HL-60 (cell line): ENCODE data around the gene AGL.

Experiments used
- DNase-seq, 2 experiments: peaks; one replicate each; pipeline ENCODE4 v3.0.0-alpha.2; 2010 to 2020; ENCODE audit warnings: low read depth in 1 of 2, low spot score in 1 of 2
- H3K27ac ChIP-seq: fragments of 250-450 bp; sonication (Bioruptor Pico); replicated peaks from 2 replicates; pipeline ENCODE4 v1.5.1; 2020; ENCODE audit warnings: mild to moderate bottlenecking, moderate library complexity
- H3K27me3 ChIP-seq: fragments of 250-450 bp; sonication (Bioruptor Pico); 2 replicates; pipeline ENCODE4 v1.5.1; 2021; ENCODE audit warnings: mild to moderate bottlenecking, moderate library complexity; ENCODE audit not compliant: insufficient read depth, poor library complexity, severe bottlenecking
- H3K4me3 ChIP-seq: replicated peaks from 2 replicates; pipeline ENCODE4 v1.5.1; 2011; ENCODE audit warnings: mild to moderate bottlenecking, control low read depth, low read length; ENCODE audit not compliant: insufficient read depth
- CTCF ChIP-seq: IDR thresholded peaks from one replicate; pipeline ENCODE4 v1.5.1; 2011; ENCODE audit warnings: low read length, control low read depth, inconsistent platforms; ENCODE audit not compliant: insufficient read depth
- GABPA ChIP-seq: IDR thresholded peaks from 2 replicates; pipeline ENCODE4 v1.6.1; 2012; ENCODE audit warnings: low read depth
- POLR2AphosphoS5 ChIP-seq: IDR thresholded peaks from 2 replicates; pipeline ENCODE4 v1.6.1; 2012; ENCODE audit warnings: low read depth
- SPI1 ChIP-seq: IDR thresholded peaks from 2 replicates; pipeline ENCODE4 v1.6.1; 2012; ENCODE audit warnings: low read depth, mild to moderate bottlenecking, borderline replicate concordance
- TF ChIP-seq, protein P1 (sequence below): IDR thresholded peaks from 2 replicates; pipeline ENCODE4 v1.6.1; 2012; ENCODE audit warnings: low read depth; ENCODE audit not compliant: insufficient replicate concordance

The AGL gene

DNA sequence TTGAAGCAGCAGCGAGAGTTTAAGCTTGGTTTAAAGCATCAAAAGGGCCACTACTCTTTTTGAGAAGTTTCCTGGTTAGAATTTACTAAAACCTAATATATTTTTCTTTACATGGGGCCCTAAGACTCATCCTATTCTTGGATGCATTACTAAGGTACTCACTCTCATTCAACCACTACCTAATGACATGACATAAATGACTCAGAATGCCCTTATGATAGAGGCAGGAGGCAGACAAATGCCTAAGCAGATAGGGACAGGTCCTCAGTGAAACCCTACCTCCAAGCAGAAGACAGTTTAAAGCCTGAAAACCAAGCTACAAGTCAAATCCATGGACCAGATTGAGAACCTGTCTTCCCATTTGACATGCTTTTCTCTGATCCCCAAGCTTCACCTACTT is 85.4 kb downstream of the AGL start:
- no peaks in the 10 kb centered on the region for H3K27me3 ChIP-seq
- no peak overlapping the region for H3K4me3 ChIP-seq
- no peak for DNase-seq
- TF ChIP-seq, protein P1, sequence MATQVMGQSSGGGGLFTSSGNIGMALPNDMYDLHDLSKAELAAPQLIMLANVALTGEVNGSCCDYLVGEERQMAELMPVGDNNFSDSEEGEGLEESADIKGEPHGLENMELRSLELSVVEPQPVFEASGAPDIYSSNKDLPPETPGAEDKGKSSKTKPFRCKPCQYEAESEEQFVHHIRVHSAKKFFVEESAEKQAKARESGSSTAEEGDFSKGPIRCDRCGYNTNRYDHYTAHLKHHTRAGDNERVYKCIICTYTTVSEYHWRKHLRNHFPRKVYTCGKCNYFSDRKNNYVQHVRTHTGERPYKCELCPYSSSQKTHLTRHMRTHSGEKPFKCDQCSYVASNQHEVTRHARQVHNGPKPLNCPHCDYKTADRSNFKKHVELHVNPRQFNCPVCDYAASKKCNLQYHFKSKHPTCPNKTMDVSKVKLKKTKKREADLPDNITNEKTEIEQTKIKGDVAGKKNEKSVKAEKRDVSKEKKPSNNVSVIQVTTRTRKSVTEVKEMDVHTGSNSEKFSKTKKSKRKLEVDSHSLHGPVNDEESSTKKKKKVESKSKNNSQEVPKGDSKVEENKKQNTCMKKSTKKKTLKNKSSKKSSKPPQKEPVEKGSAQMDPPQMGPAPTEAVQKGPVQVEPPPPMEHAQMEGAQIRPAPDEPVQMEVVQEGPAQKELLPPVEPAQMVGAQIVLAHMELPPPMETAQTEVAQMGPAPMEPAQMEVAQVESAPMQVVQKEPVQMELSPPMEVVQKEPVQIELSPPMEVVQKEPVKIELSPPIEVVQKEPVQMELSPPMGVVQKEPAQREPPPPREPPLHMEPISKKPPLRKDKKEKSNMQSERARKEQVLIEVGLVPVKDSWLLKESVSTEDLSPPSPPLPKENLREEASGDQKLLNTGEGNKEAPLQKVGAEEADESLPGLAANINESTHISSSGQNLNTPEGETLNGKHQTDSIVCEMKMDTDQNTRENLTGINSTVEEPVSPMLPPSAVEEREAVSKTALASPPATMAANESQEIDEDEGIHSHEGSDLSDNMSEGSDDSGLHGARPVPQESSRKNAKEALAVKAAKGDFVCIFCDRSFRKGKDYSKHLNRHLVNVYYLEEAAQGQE = no peak
- TF ChIP-seq GABPA (no peak), CTCF (no peak), SPI1 (no peak), POLR2AphosphoS5 (no peak)
- H3K27ac ChIP-seq = no peak overlapping the region

DNA sequence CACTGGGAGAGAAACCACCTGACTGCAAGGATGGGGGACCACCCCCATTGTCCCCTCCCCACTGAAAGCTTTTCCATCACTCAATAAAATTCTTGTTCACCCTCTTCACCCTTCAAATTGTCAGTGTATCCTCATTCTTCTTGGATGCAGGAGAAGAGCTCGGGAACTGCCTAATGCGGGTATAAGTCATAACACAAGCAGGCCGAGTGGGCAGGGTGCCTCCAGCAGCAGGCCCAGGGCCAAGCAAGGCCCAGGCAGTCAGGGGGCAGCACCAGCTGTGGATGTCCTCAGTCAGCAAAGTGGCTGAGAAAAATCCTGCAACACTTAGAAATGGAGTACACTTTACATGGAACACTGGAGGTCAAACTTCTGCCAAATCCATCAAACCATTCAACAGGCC is 85.9 kb downstream of the AGL start:
- no peak for TF ChIP-seq POLR2AphosphoS5
- no peak for TF ChIP-seq CTCF
- no peak for TF ChIP-seq SPI1
- TF ChIP-seq GABPA = no peak
- TF ChIP-seq, protein P1 = no peak
- no peak for DNase-seq
- Histone ChIP-seq H3K27ac (no peak overlapping the region), H3K4me3 (no peak overlapping the region), H3K27me3 (no peaks in the 10 kb centered on the region)

DNA sequence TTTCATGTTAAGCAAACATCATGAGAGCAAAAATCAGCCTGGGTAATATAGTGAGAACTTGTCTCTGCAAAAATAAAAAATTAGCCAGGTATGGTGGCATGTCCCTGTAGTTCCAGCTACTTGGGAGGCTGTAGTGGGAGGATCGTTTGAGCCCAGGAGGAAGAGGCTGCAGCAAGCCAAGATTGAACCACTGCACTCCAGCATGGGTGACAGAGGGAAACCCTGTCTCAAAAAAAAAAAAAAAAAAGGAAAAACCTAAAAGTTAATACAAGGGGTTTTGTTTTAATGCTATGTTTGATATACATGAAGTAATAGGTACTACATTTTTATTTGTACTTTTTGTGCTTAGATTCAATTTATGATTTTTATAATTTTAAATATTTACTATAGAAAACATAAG is 92.6 kb downstream of the AGL start:
- TF ChIP-seq CTCF = no peak
- no peak for TF ChIP-seq GABPA
- TF ChIP-seq, protein P1 = no peak
- no peak for TF ChIP-seq POLR2AphosphoS5
- no peak for TF ChIP-seq SPI1
- DNase-seq = no peak
- H3K27ac ChIP-seq = no peak overlapping the region
- H3K27me3 ChIP-seq = no peaks in the 10 kb centered on the region
- H3K4me3 ChIP-seq = no peak overlapping the region
